HG02588 (cell line): Measurements from ENCODE around the gene DIDO1.
A peak's percentile ranks its signal among the peaks of the same experiment; 100 is the strongest.

Source experiments
- ATAC-seq: cut with Tn5 transposase; IDR thresholded peaks from one replicate; pipeline ENCODE4 v1.9.1; 2021; ENCODE audit warnings: mild to moderate bottlenecking, moderate library complexity; ENCODE audit not compliant: unreplicated experiment

DIDO1 gene

DNA sequence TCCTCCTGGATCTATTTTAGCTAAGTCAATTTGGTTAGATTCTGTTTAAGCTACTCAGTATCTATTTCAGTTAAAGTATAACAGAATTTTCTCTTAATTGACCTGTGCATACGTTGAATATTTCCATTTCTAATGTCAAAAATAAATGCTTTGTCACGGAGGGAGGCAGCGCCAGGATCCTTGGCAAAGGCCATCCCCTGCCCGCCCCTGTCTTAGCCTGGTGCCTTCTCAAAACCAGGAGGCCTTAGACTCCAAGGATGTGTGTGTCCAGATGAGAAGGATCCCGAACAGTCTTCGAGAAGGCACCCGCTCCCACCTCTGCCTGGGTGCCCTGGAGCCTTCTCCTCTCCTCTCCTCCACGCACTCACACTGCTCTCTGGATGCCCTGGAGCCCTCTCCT, 87.0 kb downstream of the DIDO1 start:
- no peak for ATAC-seq

- ATAC-seq, result peak; percentile 58
Measured at GRCh38 chr20:62838128-62838891, 88.0 kb downstream of the DIDO1 start.

- no peak for ATAC-seq
Measured at GRCh38 chr20:62837790-62838127, 88.5 kb downstream of the DIDO1 start.

DNA sequence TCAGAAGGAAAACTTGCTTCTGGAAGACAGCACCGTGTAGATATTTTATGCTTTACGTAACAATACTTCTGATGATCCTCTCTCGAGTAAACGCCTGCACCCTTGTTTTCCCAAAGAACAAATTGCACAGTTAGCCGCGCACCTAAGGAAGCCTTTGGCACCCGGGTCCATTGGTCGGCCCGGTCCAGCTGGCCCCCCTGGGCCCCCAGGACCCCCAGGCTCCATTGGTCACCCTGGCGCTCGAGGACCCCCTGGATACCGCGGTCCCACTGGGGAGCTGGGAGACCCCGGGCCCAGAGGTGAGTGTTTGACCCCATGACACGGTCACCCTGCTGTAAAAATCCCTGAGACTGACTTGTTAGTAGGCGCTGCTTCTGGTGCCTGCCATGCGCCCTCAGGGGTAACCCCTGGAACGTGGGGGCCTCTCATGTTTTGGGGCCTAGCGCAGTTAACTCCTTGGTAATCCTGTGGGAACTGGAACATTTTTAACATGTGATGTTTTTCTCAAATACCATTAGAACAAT, 89.3 kb downstream of the DIDO1 start:
- no peak for ATAC-seq

DNA sequence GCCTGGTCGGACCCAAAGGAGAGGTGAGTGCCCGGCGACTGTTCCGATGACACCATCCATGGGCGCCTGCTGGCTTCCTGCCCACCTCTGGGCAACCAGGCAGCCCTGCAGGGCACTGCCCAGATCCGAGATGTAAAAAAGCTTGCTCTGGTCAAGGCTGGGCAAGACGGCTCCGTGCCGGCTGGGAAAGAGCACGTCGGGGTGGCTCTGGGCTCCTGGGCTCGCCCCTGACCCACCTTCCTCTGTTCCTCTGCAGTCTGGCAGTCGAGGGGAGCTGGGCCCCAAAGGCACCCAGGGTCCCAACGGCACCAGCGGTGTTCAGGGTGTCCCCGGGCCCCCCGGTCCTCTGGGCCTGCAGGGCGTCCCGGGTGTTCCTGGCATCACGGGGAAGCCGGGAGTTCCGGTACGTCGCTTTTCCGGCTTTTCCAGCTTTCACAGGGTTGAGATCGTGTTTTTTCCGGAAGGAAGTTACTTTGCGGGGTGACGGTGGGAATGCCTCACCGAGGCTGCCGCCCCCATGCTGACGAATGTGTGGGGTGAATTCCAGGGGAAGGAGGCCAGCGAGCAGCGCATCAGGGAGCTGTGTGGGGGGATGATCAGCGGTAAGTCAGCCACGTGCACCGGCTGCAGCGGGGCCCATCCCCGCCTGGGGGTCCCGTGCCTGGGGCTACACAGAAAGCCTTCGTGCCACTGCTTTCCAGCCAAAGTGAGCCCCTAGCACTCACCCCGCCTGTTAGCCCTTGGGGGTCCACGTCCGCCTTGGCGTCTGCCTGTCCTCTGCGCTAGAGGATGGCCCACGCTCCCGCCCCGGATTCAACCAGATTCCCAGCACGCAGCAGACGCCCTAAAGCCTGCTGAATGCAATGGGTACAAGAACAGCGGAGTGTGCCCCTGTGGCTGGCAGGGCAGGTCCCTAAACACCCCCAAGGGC, 90.1 kb downstream of the DIDO1 start:
- no peak for ATAC-seq

DNA sequence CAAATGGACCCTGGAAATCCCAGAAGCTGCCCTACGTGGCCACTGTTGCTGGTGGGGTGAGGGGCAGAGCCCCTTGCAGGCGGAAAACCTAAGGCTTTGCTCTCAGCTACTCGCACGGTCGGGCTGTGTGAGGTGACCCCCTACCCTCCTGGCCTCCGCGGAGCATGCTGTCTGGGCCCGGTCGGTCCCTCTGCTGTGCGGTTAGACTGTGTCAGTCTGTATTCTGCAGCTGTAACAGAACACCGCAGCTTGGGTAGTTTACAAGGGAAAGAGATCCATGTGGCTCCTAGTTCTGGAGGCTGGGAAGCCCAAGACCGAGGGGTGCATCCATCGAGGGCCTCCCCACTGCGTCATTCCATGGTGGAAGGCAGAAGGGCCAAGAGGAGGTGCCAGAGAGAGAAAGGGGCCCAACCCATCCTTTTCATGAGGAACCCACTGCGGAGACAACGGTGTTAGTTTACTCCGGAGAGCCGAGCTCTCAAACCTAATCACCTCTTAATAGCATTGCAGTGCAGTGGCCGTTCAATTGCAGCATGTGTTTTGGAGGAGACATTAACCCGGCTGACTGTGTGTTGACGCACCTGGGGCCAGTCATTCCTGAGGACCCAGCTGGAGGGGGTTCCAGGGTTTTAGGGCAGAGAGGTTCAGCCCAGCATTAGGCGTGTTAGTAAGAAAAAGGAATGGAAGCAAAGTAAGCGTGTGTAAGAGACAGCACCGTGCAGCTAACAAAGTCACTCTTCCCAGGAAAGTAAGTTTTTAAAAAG, 91.2 kb downstream of the DIDO1 start:
- no peak for ATAC-seq

DNA sequence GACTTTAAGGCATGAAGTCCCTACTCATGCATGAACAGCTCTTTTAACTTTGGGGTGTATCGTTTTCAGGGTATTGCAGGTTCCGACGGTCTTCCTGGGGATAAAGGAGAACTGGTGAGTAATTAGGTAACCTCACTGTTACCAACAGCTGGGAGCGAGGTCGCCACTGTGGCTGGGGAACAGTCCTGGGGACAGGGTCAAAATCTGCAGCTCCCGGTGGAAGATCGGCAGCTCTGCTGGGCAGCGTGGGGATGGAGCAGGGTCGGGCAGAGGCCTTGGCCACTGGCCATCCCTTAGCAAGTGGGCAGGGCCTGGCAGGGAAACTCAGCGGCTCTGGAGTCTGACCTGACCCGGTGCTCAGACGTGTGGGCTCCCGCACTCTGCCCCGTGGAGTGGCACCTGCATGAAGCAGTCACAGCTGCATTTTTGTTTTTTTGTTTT, 93.3 kb downstream of the DIDO1 start:
- ATAC-seq, result peak; percentile 27

DNA sequence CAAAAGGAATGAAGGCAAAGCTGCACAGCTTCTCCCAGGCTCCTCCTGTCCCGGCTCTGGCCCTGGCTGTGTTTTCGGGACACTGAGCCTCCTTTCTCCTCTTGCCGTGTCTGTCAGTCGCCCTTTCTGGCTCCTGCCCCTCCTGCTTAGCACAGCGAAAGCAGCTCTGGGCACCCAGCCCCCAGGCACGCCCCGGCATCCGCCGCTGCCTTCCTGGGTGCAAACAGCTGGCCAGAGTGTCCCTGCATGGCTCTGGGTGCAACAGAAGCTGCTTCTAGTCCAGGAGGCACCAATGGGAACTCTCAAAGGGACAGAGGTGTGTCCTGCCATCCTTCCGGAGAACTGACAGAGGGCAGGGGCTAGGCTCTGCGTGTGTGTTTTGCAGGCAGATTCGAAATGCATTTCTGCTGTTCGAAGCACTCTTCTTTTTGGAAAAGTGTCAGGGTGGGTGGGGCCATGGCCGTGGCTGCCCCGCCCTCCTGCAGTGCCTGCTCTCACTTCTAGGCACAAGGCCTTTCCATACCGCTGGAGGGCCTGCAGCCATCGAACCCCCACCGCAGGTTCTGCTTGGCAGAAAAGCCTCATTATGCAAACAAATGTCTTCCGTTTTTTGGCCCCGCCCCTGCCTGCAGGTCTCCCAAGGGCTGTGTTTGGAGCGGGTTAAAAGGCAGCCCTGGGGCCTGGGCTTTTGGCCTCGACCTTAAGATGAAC, 93.9 kb downstream of the DIDO1 start:
- ATAC-seq, result peak; percentile 55

- no peak for ATAC-seq
Measured at GRCh38 chr20:62831854-62832211, 94.5 kb downstream of the DIDO1 start.

DNA sequence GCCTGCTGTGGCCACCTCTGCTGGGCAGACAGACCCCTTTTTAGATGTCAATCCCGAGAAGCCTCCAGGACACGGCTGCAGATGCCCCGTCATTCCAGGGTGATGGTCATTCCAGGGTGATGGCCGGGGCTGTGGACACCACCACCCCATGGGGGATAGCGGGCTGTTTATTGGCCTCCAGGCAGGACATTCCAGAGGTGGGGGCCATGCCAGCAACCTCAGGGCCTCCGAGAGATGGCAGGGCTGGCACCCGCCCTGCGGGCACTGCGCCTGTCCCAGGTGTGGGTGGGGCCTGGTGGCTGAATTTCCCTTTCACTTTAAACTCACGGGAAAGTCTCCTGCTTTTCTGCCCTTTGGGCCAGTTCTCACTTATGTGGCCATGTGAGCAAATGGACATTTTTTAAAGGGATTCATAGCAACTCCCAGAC, 94.9 kb downstream of the DIDO1 start:
- ATAC-seq, result no peak

- no peak for ATAC-seq
Measured at GRCh38 chr20:62830821-62831220, 95.5 kb downstream of the DIDO1 start.

- ATAC-seq, result no peak
Measured at GRCh38 chr20:62830251-62830650, 96.1 kb downstream of the DIDO1 start.

DNA sequence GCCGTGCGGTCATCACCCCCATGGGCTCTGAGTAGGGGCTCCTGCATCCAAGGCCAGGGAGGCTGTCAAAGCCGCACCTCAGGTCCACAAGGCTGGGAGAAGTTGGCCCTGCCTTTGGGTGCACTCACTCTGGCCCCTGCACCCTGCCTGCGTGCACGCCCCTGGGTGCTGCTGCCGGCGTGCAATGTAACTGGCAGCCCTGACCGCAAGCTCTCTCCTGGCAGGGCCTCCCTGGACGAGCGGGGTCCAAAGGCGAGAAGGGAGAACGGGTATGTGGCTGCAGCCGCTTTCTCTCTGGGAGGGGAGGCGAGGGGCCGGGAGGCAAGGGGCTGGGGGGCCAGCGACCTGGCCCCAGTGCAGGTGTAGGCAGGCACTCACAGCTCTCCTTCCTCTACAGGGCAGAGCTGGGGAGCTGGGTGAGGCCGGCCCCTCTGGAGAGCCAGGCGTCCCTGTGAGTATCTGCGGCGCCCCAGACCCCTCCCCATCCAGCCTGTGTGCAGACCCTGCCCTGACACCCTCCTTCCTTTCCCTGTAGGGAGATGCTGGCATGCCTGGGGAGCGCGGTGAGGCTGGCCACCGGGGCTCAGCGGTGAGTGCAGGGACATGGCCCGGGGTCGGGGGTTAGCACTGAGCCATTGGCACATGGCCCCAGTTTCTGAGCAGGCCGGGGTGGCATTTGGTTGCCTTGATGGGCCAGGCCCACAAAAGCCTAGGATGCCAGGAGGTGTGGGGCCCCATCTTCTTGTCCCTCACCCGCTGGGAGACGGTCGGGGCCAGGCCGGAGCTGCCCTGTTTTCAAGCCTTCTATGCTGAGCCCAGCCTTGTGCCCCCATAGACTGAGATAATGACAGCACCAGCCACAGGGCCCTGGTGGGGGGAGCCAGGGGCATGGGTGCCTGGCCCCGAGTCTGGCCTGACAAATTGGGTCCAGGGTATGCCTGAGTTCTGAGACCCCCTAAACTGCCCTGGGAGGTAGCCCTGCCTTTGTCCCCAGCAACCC, 96.8 kb downstream of the DIDO1 start:
- ATAC-seq, result no peak

DNA sequence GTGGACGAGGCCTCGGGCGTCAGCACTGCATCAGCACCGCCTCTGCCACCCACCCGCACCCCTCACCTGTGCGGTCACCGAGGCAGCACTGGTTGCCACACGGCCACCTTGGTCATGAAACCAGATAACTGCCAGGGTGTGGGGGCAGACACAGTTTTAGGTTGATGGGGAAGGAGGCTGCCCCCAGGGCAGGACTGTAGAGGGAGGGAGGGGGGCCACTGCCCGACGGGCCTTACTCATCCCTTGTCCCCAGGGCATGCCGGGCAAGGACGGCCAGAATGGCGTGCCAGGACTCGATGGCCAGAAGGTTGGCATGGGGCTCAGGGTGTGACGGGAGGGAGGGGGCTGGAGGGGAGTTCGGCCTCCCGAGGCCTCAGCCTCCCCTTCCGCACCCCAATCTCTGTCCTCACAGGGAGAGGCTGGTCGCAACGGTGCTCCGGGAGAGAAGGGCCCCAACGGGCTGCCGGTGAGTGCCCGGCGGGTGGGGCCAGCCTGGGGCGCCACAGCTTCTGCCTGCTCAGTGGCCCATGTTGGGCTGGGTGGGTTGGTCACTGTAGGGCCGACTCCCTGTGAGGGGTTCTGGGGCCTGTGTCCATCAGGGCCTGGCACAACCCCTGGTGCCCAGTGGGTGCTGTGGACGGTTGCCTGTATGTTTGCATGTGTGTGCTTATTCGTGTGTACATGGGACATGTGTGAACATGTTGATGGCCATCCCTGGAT, 97.6 kb downstream of the DIDO1 start:
- no peak for ATAC-seq

DNA sequence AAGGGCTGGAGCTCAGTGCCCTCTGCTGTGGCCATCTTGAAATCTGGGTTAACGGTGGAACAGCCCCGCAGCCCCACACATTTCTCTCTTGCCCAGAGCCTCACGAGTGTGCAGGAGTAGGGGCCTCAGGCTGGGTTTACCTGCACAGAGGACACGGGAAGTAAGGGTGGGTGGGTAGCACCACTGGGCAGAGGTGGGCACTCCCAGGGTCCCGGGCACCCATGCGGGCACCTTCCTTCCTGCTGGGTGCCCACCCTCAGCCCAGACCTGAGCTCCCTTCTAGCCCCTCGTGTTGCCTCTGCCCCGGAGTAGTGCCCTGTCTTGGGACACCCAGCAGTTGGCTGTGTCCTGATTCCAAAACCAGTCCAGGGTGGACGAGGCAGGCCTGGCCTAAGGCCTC, 98.3 kb downstream of the DIDO1 start:
- no peak for ATAC-seq
